NB4 (cell line): ENCODE measurements around the gene ZSCAN18.
A peak's percentile ranks its signal among the peaks of the same experiment; 100 is the strongest.

Experiments
- DNase-seq: peaks from one replicate; pipeline ENCODE4 v3.0.0; 2010; ENCODE audit warnings: low read depth
- H3K4me3 ChIP-seq: one replicate; pipeline ENCODE4 v1.5.1; 2011; ENCODE audit warnings: mild to moderate bottlenecking, low read depth, low read length, moderate library complexity
- CTCF ChIP-seq: IDR thresholded peaks from one replicate; pipeline ENCODE4 v1.5.1; 2012; ENCODE audit warnings: low read depth, low read length
- MYC ChIP-seq: IDR thresholded peaks from 2 replicates; pipeline ENCODE4 v1.6.1; 2011; ENCODE audit warnings: low read depth, low read length
- POLR2A ChIP-seq: IDR thresholded peaks from 2 replicates; pipeline ENCODE4 v1.6.1; 2011; ENCODE audit warnings: mild to moderate bottlenecking; ENCODE audit not compliant: insufficient read length; ENCODE audit errors: extremely low read depth
- TF ChIP-seq, protein P1 (sequence below): IDR thresholded peaks from 2 replicates; pipeline ENCODE4 v1.6.1; 2011; ENCODE audit warnings: low read depth, low read length

Gene ZSCAN18

DNA sequence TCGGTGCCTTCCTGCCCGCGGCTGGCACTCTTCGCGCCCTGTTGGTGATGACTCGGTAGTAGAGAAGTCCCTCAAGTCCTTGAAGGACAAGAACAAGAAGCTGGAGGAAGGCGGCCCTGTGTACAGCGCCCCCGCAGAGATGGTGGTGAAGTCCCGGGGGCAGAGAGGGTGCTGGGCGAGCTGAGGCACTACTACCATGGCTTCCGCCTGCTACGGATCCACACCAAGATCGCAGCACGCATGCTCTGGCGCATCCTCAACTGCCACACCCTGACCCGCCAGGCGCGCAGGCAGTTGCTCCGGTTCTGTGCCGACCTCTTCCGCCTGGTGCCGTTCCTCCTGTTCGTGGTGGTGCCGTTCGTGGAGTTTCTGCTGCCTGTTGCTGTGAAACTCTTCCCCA is 53.1 kb downstream of the ZSCAN18 start:
- DNase-seq, result no peak
- no peak for TF ChIP-seq CTCF
- no peak for TF ChIP-seq MYC
- TF ChIP-seq, protein P1, sequence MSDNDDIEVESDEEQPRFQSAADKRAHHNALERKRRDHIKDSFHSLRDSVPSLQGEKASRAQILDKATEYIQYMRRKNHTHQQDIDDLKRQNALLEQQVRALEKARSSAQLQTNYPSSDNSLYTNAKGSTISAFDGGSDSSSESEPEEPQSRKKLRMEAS, result no peak
- TF ChIP-seq POLR2A, result no peak

GRCh38 chr19:58044391-58044790 is 53.6 kb downstream of the ZSCAN18 start:
- DNase-seq, result no peak
- TF ChIP-seq, protein P1, result no peak
- TF ChIP-seq MYC (no peak), POLR2A (no peak), CTCF (no peak)
- H3K4me3 ChIP-seq, result no peak overlapping the region

More for the DNA sequence above, 53.1 kb downstream of the ZSCAN18 start:
- no peak overlapping the region for H3K4me3 ChIP-seq

GRCh38 chr19:58042495-58043340 is 55.3 kb downstream of the ZSCAN18 start:
- DNase-seq, result no peak
- TF ChIP-seq POLR2A (no peak), MYC (no peak), CTCF (no peak)
- TF ChIP-seq, protein P1, result no peak
- no peak overlapping the region for H3K4me3 ChIP-seq

GRCh38 chr19:58040751-58041525 is 57.1 kb downstream of the ZSCAN18 start:
- H3K4me3 ChIP-seq, result no peak overlapping the region
- DNase-seq, result no peak
- TF ChIP-seq, protein P1, result no peak
- no peak for TF ChIP-seq POLR2A
- no peak for TF ChIP-seq MYC
- no peak for TF ChIP-seq CTCF

DNA sequence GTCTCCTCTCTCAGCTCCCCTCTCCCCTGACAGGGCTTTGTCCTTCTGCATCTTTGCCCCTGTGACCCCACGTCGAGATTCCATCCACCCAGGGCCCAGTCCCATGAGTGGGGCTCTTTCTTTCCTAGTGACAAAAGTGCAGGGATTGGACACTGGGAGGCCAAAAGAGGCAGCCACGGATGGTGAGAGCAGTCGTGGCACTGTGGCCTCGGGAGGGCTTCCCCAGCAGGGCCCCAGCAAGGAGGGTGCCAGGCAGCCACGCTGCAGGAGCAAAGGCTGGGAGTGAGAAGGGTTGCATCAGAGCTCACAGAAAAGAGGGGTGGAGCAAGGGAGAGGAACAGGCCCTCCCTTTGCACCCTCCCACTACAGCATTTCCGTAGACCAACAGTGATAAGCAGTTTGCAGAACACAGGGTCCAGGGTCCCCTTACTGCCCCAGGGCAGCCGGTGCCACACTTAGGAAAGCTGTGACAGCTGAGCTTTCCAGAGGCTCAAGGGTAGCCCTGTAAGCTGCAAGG is 59.3 kb downstream of the ZSCAN18 start:
- DNase-seq, result peak; percentile 22
- no peak overlapping the region for H3K4me3 ChIP-seq
- no peak for TF ChIP-seq POLR2A
- no peak for TF ChIP-seq CTCF
- TF ChIP-seq MYC, result no peak
- TF ChIP-seq, protein P1, result no peak
